GM12878 (cell line): ENCODE results near the gene NISCH. TPM values are rescaled to one million over a fixed set of nuclear protein-coding genes. Genes with fewer than 3 reads are reported as not detected.

Experiments used
- ATAC-seq: fragments of 200-7000 bp; cut with Tn5 transposase; 3 replicates; pipeline ENCODE4 v1.9.1; 2020; ENCODE audit warnings: mild to moderate bottlenecking, moderate library complexity
- BruUV-seq: library from RNA; stranded (reverse); fragments of 400-500 nt; replicated peaks from 2 replicates; lab custom pipeline; 2021; lab: Mats Ljungman, UMichigan
- CTCF ChIA-PET: fragments of 300-600 bp; sonication (Branson Sonifier 250); formaldehyde crosslinking; extraction: SDS; loops from one replicate; lab custom pipeline; 2021; ENCODE audit warnings: inconsistent platforms; lab: Yijun Ruan, JAX
- POLR2A ChIA-PET: fragments of 350-600 bp; formaldehyde crosslinking; extraction: SDS; loops from one replicate; lab custom pipeline; 2021; ENCODE audit warnings: inconsistent platforms; lab: Charles Lee
- RAD21 ChIA-PET: fragments of 300-600 bp; sonication (Branson Sonifier 250); formaldehyde crosslinking; loops from one replicate; lab custom pipeline; 2023; ENCODE audit warnings: antibody characterized with exemption; ENCODE audit not compliant: unreplicated experiment; lab: Charles Lee
- SMC1A ChIA-PET: fragments of 300-600 bp; sonication (Branson Sonifier 250); formaldehyde crosslinking; loops from one replicate; lab custom pipeline; 2023; ENCODE audit not compliant: unreplicated experiment, uncharacterized antibody; lab: Charles Lee
- DNase-seq: peaks from one replicate; pipeline ENCODE4 v3.0.0-alpha.2; 2011; ENCODE audit warnings: low read depth, low spot score
- FAIRE-seq: peaks from 3 replicates; lab custom pipeline; 2011; peaks lifted over from hg19 to GRCh38; lab: Jason Lieb, UNC
- H2AFZ ChIP-seq: 2 replicates; pipeline ENCODE4 v1.6.0; 2011; ENCODE audit warnings: low read depth, low read length, control low read depth; ENCODE audit not compliant: control insufficient read depth
- H3K27ac ChIP-seq: 2 replicates; pipeline ENCODE4 v1.5.1; 2011; ENCODE audit warnings: control low read depth; ENCODE audit not compliant: control insufficient read depth, insufficient read depth
- H3K27me3 ChIP-seq, 2 experiments: replicated peaks in 1 of 2; 2 replicates each; pipeline versions ENCODE4 v1.6.0 to v1.6.1; 2011; ENCODE audit warnings: low read length in 1 of 2; ENCODE audit not compliant: control insufficient read depth in 2 of 2, insufficient read depth in 2 of 2
- H3K36me3 ChIP-seq, 2 experiments: 2 replicates each; pipeline ENCODE4 v1.5.1; 2011; ENCODE audit warnings: low read length in 1 of 2; ENCODE audit not compliant: control insufficient read depth in 2 of 2, insufficient read depth in 2 of 2
- H3K4me1 ChIP-seq: 2 replicates; pipeline ENCODE4 v1.6.1; 2011; ENCODE audit warnings: mild to moderate bottlenecking, low read length, moderate library complexity, mixed read lengths; ENCODE audit not compliant: control insufficient read depth, insufficient read depth
- H3K4me2 ChIP-seq: 2 replicates; pipeline ENCODE4 v1.6.0; 2011; ENCODE audit warnings: control low read depth; ENCODE audit not compliant: control insufficient read depth, insufficient read depth
- H3K4me3 ChIP-seq: fragments of 200-600 bp; sonication (generic); 2 replicates; pipeline ENCODE4 v1.5.1; 2016
- H3K79me2 ChIP-seq: 2 replicates; pipeline ENCODE4 v1.6.0; 2011; ENCODE audit warnings: low read length; ENCODE audit not compliant: control insufficient read depth, insufficient read depth
- H3K9ac ChIP-seq: 2 replicates; pipeline ENCODE4 v1.8.0; 2011; ENCODE audit warnings: low read length, control low read depth, mixed read lengths; ENCODE audit not compliant: control insufficient read depth, insufficient read depth
- H3K9me3 ChIP-seq: replicated peaks from 3 replicates; pipeline ENCODE4 v1.5.1; 2011; ENCODE audit warnings: mild to moderate bottlenecking, low read length; ENCODE audit not compliant: control insufficient read depth, insufficient read depth
- H4K20me1 ChIP-seq: 2 replicates; pipeline ENCODE4 v1.6.0; 2011; ENCODE audit not compliant: control insufficient read depth, insufficient read depth
- E4F1 ChIP-seq: fragments of 450-650 bp; IDR thresholded peaks from 2 replicates; pipeline ENCODE4 v1.6.1; 2018; ENCODE audit warnings: borderline replicate concordance, mild to moderate bottlenecking; ENCODE audit not compliant: partially characterized antibody
- IRF5 ChIP-seq: fragments of 450-650 bp; IDR thresholded peaks from 2 replicates; pipeline ENCODE4 v1.6.1; 2017; ENCODE audit warnings: borderline replicate concordance
- NR2C1 ChIP-seq: fragments of 450-650 bp; IDR thresholded peaks from 2 replicates; pipeline ENCODE4 v1.6.1; 2017; ENCODE audit warnings: antibody characterized with exemption, mild to moderate bottlenecking, moderate library complexity
- NR2C2 ChIP-seq: IDR thresholded peaks from 2 replicates; pipeline ENCODE4 v1.6.1; 2011; ENCODE audit warnings: borderline replicate concordance, low read depth; ENCODE audit not compliant: control insufficient read depth, insufficient read length
- PAX5 ChIP-seq: IDR thresholded peaks from 2 replicates; pipeline ENCODE4 v1.6.1; 2011; ENCODE audit warnings: low read depth, low read length, borderline replicate concordance
- RUNX3 ChIP-seq: IDR thresholded peaks from 2 replicates; pipeline ENCODE4 v1.6.1; 2012; ENCODE audit warnings: low read length, inconsistent platforms
- SPI1 ChIP-seq: IDR thresholded peaks from 2 replicates; pipeline ENCODE4 v1.6.1; 2011; ENCODE audit warnings: low read depth, mild to moderate bottlenecking, low read length, moderate library complexity, borderline replicate concordance; ENCODE audit not compliant: insufficient read depth
- WGBS: methylation state at CpG from one replicate; pipeline ENCODE4 v1.1.6; 2016; ENCODE audit warnings: low lambda C conversion rate; ENCODE audit not compliant: insufficient replicate concordance, insufficient coverage; ENCODE audit errors: missing lambda C conversion rate; 5-methylcytosine and 5-hydroxymethylcytosine counted together
- in situ Hi-C: fragments of 300-500 bp; cut with MboI; formaldehyde crosslinking; loops from 9 replicates; pipeline ENCODE4 v1.14.3; 2018; ENCODE audit warnings: mixed read lengths
- intact Hi-C: fragments of 100-400 bp; cut with micrococcal nuclease; formaldehyde crosslinking; loops from one replicate; pipeline ENCODE4 v1.14.2; 2022; ENCODE audit not compliant: unreplicated experiment
- polyA plus RNA-seq, 11 experiments: library from polyadenylated mRNA; depleted of rRNA in 4 of 11; unstranded in 6 of 11; stranded (reverse) in 5 of 11; fragments of >200 nt; fragmentation: Nextera tagmentation in 4 of 11; fragmentation: Illumina TruSeq in 1 of 11; extraction: Ambion mirVana in 4 of 11; extraction: Trizol in 1 of 11; gene quantifications; 1 replicate in 1 of 11; 2 replicates in 10 of 11; pipeline versions ENCODE4 v1.2.1 to v1.2.3, GENCODE V29; 2011 to 2016; ENCODE audit warnings: inconsistent platforms in 2 of 11, missing spikeins in 2 of 11, low read depth in 1 of 11
- total RNA-seq, 4 experiments: library from RNA; depleted of rRNA in 3 of 4; stranded (reverse); fragments of >200 nt in 3 of 4; fragmentation: Illumina TruSeq in 1 of 4; extraction: Trizol in 1 of 4; gene quantifications; 2 replicates each; pipeline versions ENCODE4 v1.2.1 to v1.2.3, GENCODE V29; 2013 to 2021
- TF ChIP-seq, protein P1 (sequence below): fragments of 450-650 bp; IDR thresholded peaks from 2 replicates; pipeline ENCODE4 v1.6.1; 2017; ENCODE audit warnings: antibody characterized with exemption, mild to moderate bottlenecking, moderate library complexity
- TF ChIP-seq, protein P2 (sequence below): fragments of 150-350 bp; IDR thresholded peaks from 2 replicates; pipeline ENCODE4 v1.6.1; 2016; ENCODE audit warnings: low read depth, low read length
- TF ChIP-seq, protein P3 (sequence below): fragments of 450-650 bp; formaldehyde crosslinking; IDR thresholded peaks from 2 replicates; pipeline ENCODE4 v1.4.0; 2022; ENCODE audit warnings: mild to moderate bottlenecking, moderate library complexity

NISCH gene
- total and polyA plus RNA-seq, 10 of the 15 experiments (the other 5 are each of a cell fraction or from before 2014, with no cell fraction given), result 0.76 to 52.5 (median 24.6) TPM

GRCh38 chr3:52502001-52502400, 46.6 kb downstream of the NISCH start:
- WGBS, result 50% methylated on average over 11 of the region's 11 CpGs
- ChIA-PET SMC1A (no interaction called here), RAD21 (no interaction called here), POLR2A (no interaction called here), CTCF (no interaction called here)
- intact Hi-C loops, result no loop called here
- in situ Hi-C loops, result no loop called here
- no peaks in the 10 kb centered on the region for H3K36me3 ChIP-seq
- no peaks in the 10 kb centered on the region for H3K27me3 ChIP-seq
- H3K4me1 ChIP-seq, result no peaks in the 10 kb centered on the region
- H3K9me3 ChIP-seq, result no peaks in the 10 kb centered on the region
- H3K4me2 ChIP-seq, result no peak overlapping the region
- DNase-seq, result no peak
- no peak for ATAC-seq
- no peak overlapping the region for H3K9ac ChIP-seq
- H3K79me2 ChIP-seq, result no peaks in the 10 kb centered on the region
- no peak overlapping the region for H2AFZ ChIP-seq
- no TSS peak for BruUV-seq
- H3K4me3 ChIP-seq, result no peak overlapping the region
- H3K27ac ChIP-seq, result no peak overlapping the region
- FAIRE-seq, result no peak
- no peaks in the 10 kb centered on the region for H4K20me1 ChIP-seq
- no peak for TF ChIP-seq SPI1
- TF ChIP-seq, protein P1, sequence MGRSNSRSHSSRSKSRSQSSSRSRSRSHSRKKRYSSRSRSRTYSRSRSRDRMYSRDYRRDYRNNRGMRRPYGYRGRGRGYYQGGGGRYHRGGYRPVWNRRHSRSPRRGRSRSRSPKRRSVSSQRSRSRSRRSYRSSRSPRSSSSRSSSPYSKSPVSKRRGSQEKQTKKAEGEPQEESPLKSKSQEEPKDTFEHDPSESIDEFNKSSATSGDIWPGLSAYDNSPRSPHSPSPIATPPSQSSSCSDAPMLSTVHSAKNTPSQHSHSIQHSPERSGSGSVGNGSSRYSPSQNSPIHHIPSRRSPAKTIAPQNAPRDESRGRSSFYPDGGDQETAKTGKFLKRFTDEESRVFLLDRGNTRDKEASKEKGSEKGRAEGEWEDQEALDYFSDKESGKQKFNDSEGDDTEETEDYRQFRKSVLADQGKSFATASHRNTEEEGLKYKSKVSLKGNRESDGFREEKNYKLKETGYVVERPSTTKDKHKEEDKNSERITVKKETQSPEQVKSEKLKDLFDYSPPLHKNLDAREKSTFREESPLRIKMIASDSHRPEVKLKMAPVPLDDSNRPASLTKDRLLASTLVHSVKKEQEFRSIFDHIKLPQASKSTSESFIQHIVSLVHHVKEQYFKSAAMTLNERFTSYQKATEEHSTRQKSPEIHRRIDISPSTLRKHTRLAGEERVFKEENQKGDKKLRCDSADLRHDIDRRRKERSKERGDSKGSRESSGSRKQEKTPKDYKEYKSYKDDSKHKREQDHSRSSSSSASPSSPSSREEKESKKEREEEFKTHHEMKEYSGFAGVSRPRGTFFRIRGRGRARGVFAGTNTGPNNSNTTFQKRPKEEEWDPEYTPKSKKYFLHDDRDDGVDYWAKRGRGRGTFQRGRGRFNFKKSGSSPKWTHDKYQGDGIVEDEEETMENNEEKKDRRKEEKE, result no peak
- no peak for TF ChIP-seq E4F1
- TF ChIP-seq NR2C1, result no peak
- no peak for TF ChIP-seq IRF5
- TF ChIP-seq, protein P2, sequence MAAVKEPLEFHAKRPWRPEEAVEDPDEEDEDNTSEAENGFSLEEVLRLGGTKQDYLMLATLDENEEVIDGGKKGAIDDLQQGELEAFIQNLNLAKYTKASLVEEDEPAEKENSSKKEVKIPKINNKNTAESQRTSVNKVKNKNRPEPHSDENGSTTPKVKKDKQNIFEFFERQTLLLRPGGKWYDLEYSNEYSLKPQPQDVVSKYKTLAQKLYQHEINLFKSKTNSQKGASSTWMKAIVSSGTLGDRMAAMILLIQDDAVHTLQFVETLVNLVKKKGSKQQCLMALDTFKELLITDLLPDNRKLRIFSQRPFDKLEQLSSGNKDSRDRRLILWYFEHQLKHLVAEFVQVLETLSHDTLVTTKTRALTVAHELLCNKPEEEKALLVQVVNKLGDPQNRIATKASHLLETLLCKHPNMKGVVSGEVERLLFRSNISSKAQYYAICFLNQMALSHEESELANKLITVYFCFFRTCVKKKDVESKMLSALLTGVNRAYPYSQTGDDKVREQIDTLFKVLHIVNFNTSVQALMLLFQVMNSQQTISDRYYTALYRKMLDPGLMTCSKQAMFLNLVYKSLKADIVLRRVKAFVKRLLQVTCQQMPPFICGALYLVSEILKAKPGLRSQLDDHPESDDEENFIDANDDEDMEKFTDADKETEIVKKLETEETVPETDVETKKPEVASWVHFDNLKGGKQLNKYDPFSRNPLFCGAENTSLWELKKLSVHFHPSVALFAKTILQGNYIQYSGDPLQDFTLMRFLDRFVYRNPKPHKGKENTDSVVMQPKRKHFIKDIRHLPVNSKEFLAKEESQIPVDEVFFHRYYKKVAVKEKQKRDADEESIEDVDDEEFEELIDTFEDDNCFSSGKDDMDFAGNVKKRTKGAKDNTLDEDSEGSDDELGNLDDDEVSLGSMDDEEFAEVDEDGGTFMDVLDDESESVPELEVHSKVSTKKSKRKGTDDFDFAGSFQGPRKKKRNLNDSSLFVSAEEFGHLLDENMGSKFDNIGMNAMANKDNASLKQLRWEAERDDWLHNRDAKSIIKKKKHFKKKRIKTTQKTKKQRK, result no peak
- TF ChIP-seq PAX5, result no peak
- no peak for TF ChIP-seq NR2C2
- TF ChIP-seq, protein P3, sequence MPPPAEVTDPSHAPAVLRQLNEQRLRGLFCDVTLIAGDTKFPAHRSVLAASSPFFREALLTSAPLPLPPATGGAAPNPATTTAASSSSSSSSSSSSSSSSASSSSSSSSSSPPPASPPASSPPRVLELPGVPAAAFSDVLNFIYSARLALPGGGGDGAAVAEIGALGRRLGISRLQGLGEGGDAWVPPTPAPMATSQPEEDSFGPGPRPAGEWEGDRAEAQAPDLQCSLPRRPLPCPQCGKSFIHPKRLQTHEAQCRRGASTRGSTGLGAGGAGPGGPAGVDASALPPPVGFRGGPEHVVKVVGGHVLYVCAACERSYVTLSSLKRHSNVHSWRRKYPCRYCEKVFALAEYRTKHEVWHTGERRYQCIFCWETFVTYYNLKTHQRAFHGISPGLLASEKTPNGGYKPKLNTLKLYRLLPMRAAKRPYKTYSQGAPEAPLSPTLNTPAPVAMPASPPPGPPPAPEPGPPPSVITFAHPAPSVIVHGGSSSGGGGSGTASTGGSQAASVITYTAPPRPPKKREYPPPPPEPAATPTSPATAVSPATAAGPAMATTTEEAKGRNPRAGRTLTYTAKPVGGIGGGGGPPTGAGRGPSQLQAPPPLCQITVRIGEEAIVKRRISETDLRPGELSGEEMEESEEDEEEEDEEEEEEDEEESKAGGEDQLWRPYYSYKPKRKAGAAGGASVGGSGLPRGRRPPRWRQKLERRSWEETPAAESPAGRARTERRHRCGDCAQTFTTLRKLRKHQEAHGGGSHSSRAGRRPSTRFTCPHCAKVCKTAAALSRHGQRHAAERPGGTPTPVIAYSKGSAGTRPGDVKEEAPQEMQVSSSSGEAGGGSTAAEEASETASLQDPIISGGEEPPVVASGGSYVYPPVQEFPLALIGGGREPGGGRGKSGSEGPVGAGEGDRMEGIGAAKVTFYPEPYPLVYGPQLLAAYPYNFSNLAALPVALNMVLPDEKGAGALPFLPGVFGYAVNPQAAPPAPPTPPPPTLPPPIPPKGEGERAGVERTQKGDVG (CRISPR knock-in tag), result no peak
- TF ChIP-seq RUNX3, result no peak
